GM12878 (cell line): Measurements from ENCODE around the gene ETNPPL. TPM values are rescaled to one million over a fixed set of nuclear protein-coding genes. Genes with fewer than 3 reads are reported as not detected.

Experiments
- ATAC-seq: fragments of 200-7000 bp; cut with Tn5 transposase; 3 replicates; pipeline ENCODE4 v1.9.1; 2020; ENCODE audit warnings: mild to moderate bottlenecking, moderate library complexity
- BruUV-seq: library from RNA; stranded (reverse); fragments of 400-500 nt; replicated peaks from 2 replicates; lab custom pipeline; 2021; lab: Mats Ljungman, UMichigan
- CTCF ChIA-PET: fragments of 300-600 bp; sonication (Branson Sonifier 250); formaldehyde crosslinking; extraction: SDS; loops from one replicate; lab custom pipeline; 2021; ENCODE audit warnings: inconsistent platforms; lab: Yijun Ruan, JAX
- POLR2A ChIA-PET: fragments of 350-600 bp; formaldehyde crosslinking; extraction: SDS; loops from one replicate; lab custom pipeline; 2021; ENCODE audit warnings: inconsistent platforms; lab: Charles Lee
- RAD21 ChIA-PET: fragments of 300-600 bp; sonication (Branson Sonifier 250); formaldehyde crosslinking; loops from one replicate; lab custom pipeline; 2023; ENCODE audit warnings: antibody characterized with exemption; ENCODE audit not compliant: unreplicated experiment; lab: Charles Lee
- SMC1A ChIA-PET: fragments of 300-600 bp; sonication (Branson Sonifier 250); formaldehyde crosslinking; loops from one replicate; lab custom pipeline; 2023; ENCODE audit not compliant: unreplicated experiment, uncharacterized antibody; lab: Charles Lee
- DNase-seq: peaks from one replicate; pipeline ENCODE4 v3.0.0-alpha.2; 2011; ENCODE audit warnings: low read depth, low spot score
- FAIRE-seq: peaks from 3 replicates; lab custom pipeline; 2011; peaks lifted over from hg19 to GRCh38; lab: Jason Lieb, UNC
- H2AFZ ChIP-seq: 2 replicates; pipeline ENCODE4 v1.6.0; 2011; ENCODE audit warnings: low read depth, low read length, control low read depth; ENCODE audit not compliant: control insufficient read depth
- H3K27ac ChIP-seq: 2 replicates; pipeline ENCODE4 v1.5.1; 2011; ENCODE audit warnings: control low read depth; ENCODE audit not compliant: control insufficient read depth, insufficient read depth
- H3K27me3 ChIP-seq, 2 experiments: replicated peaks in 1 of 2; 2 replicates each; pipeline versions ENCODE4 v1.6.0 to v1.6.1; 2011; ENCODE audit warnings: low read length in 1 of 2; ENCODE audit not compliant: control insufficient read depth in 2 of 2, insufficient read depth in 2 of 2
- H3K36me3 ChIP-seq, 2 experiments: 2 replicates each; pipeline ENCODE4 v1.5.1; 2011; ENCODE audit warnings: low read length in 1 of 2; ENCODE audit not compliant: control insufficient read depth in 2 of 2, insufficient read depth in 2 of 2
- H3K4me1 ChIP-seq: 2 replicates; pipeline ENCODE4 v1.6.1; 2011; ENCODE audit warnings: mild to moderate bottlenecking, low read length, moderate library complexity, mixed read lengths; ENCODE audit not compliant: control insufficient read depth, insufficient read depth
- H3K4me2 ChIP-seq: 2 replicates; pipeline ENCODE4 v1.6.0; 2011; ENCODE audit warnings: control low read depth; ENCODE audit not compliant: control insufficient read depth, insufficient read depth
- H3K4me3 ChIP-seq: fragments of 200-600 bp; sonication (generic); 2 replicates; pipeline ENCODE4 v1.5.1; 2016
- H3K79me2 ChIP-seq: 2 replicates; pipeline ENCODE4 v1.6.0; 2011; ENCODE audit warnings: low read length; ENCODE audit not compliant: control insufficient read depth, insufficient read depth
- H3K9ac ChIP-seq: 2 replicates; pipeline ENCODE4 v1.8.0; 2011; ENCODE audit warnings: low read length, control low read depth, mixed read lengths; ENCODE audit not compliant: control insufficient read depth, insufficient read depth
- H3K9me3 ChIP-seq: replicated peaks from 3 replicates; pipeline ENCODE4 v1.5.1; 2011; ENCODE audit warnings: mild to moderate bottlenecking, low read length; ENCODE audit not compliant: control insufficient read depth, insufficient read depth
- H4K20me1 ChIP-seq: 2 replicates; pipeline ENCODE4 v1.6.0; 2011; ENCODE audit not compliant: control insufficient read depth, insufficient read depth
- NFIC ChIP-seq: IDR thresholded peaks from 2 replicates; pipeline ENCODE4 v1.6.1; 2012; ENCODE audit warnings: low read depth, mild to moderate bottlenecking, inconsistent platforms, low read length, moderate library complexity
- PBX3 ChIP-seq: IDR thresholded peaks from 2 replicates; pipeline ENCODE4 v1.6.1; 2011; ENCODE audit warnings: mild to moderate bottlenecking, low read depth, low read length, moderate library complexity; ENCODE audit not compliant: insufficient replicate concordance
- PRDM15 ChIP-seq: fragments of 450-650 bp; formaldehyde crosslinking; IDR thresholded peaks from 2 replicates; pipeline ENCODE4 v1.4.0; 2020; ENCODE audit warnings: mild to moderate bottlenecking, moderate library complexity
- REST ChIP-seq: IDR thresholded peaks from 2 replicates; pipeline ENCODE4 v1.6.1; 2012; ENCODE audit warnings: mild to moderate bottlenecking, low read depth, low read length
- USF1 ChIP-seq: IDR thresholded peaks from 2 replicates; pipeline ENCODE4 v1.6.1; 2011; ENCODE audit warnings: borderline replicate concordance, low read depth, mild to moderate bottlenecking, moderate library complexity, mixed read lengths, low read length; ENCODE audit not compliant: insufficient read depth; ENCODE audit errors: extremely low read length
- ZBED1 ChIP-seq: IDR thresholded peaks from 2 replicates; pipeline ENCODE4 v1.6.1; 2016; ENCODE audit warnings: borderline replicate concordance
- WGBS: methylation state at CpG from one replicate; pipeline ENCODE4 v1.1.6; 2016; ENCODE audit warnings: low lambda C conversion rate; ENCODE audit not compliant: insufficient replicate concordance, insufficient coverage; ENCODE audit errors: missing lambda C conversion rate; 5-methylcytosine and 5-hydroxymethylcytosine counted together
- in situ Hi-C: fragments of 300-500 bp; cut with MboI; formaldehyde crosslinking; loops from 9 replicates; pipeline ENCODE4 v1.14.3; 2018; ENCODE audit warnings: mixed read lengths
- intact Hi-C: fragments of 100-400 bp; cut with micrococcal nuclease; formaldehyde crosslinking; loops from one replicate; pipeline ENCODE4 v1.14.2; 2022; ENCODE audit not compliant: unreplicated experiment
- polyA plus RNA-seq, 11 experiments: library from polyadenylated mRNA; depleted of rRNA in 4 of 11; unstranded in 6 of 11; stranded (reverse) in 5 of 11; fragments of >200 nt; fragmentation: Nextera tagmentation in 4 of 11; fragmentation: Illumina TruSeq in 1 of 11; extraction: Ambion mirVana in 4 of 11; extraction: Trizol in 1 of 11; gene quantifications; 1 replicate in 1 of 11; 2 replicates in 10 of 11; pipeline versions ENCODE4 v1.2.1 to v1.2.3, GENCODE V29; 2011 to 2016; ENCODE audit warnings: inconsistent platforms in 2 of 11, missing spikeins in 2 of 11, low read depth in 1 of 11
- total RNA-seq, 4 experiments: library from RNA; depleted of rRNA in 3 of 4; stranded (reverse); fragments of >200 nt in 3 of 4; fragmentation: Illumina TruSeq in 1 of 4; extraction: Trizol in 1 of 4; gene quantifications; 2 replicates each; pipeline versions ENCODE4 v1.2.1 to v1.2.3, GENCODE V29; 2013 to 2021

ETNPPL gene
- total and polyA plus RNA-seq, 10 of the 15 experiments (the other 5 are each of a cell fraction or from before 2014, with no cell fraction given), result not detected

DNA sequence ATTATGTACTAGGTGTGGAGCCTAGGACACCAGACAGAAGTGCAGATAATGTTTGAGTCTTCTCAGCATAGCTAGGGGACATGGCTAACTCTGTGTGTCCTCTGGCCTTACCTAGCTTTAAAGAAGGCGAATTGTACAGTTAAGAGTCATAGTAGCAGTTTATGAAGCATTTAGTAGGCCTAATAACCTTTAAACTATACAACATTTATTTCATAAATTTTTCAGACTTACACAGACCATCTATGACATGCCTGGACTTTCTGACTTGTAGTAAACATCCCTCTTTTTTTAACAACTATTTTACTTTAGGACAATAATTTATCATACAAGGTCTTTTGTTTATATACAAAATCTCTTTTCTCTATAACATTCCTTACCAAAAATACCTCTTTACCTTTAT, 37.4 kb downstream of the ETNPPL start:
- CTCF ChIA-PET, result no interaction called here
- 0% methylated on average over 1 of the region's 1 CpG for WGBS
- H3K9ac ChIP-seq, result no peak overlapping the region
- no peak for ATAC-seq
- DNase-seq, result no peak
- no peak for FAIRE-seq
- no peaks in the 10 kb centered on the region for H3K4me1 ChIP-seq
- H2AFZ ChIP-seq, result no peak overlapping the region
- no peaks in the 10 kb centered on the region for H3K27me3 ChIP-seq
- no peaks in the 10 kb centered on the region for H3K36me3 ChIP-seq
- H3K4me3 ChIP-seq, result no peak overlapping the region
- TF ChIP-seq ZBED1, result no peak
- no peak for TF ChIP-seq NFIC
- TF ChIP-seq, all 136 proteins: peak for 0
- intact Hi-C loops (no loop called here), in situ Hi-C loops (no loop called here)
- Histone ChIP-seq H4K20me1 (no peaks in the 10 kb centered on the region), H3K27ac (no peak overlapping the region), H3K9me3 (no peaks in the 10 kb centered on the region; the same call in 2 of the 3 replicates), H3K4me2 (no peak overlapping the region), H3K79me2 (no peaks in the 10 kb centered on the region)
- ChIA-PET SMC1A (no interaction called here), RAD21 (no interaction called here), POLR2A (no interaction called here)
- BruUV-seq, result no TSS peak

DNA sequence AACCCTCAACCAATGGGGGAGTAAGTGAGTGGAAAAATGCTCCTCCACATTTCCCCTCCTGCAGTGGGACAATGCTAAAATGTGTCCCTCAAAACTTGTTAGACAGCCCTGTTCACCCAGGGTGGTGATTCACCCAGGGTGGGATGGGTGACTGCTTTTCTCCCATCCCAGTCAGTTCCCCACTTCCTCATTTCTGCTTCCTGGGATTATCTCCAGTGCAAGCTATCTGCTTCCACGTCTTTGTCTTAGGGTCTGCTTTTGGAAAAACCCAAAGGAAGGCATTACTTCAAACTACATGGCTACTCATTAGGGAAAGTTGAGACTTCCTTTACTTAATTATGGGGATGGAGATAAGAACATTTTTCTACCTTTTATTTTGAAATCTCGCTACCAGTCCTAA, 45.5 kb downstream of the ETNPPL start:
- Histone ChIP-seq H3K4me2 (no peak overlapping the region), H3K27ac (no peak overlapping the region), H3K9me3 (no peaks in the 10 kb centered on the region), H3K36me3 (no peaks in the 10 kb centered on the region), H3K4me3 (no peak overlapping the region), H4K20me1 (no peaks in the 10 kb centered on the region), H3K79me2 (no peaks in the 10 kb centered on the region), H3K27me3 (no peaks in the 10 kb centered on the region), H2AFZ (no peak overlapping the region), H3K4me1 (no peaks in the 10 kb centered on the region), H3K9ac (no peak overlapping the region)
- CTCF ChIA-PET, result interaction anchor here (0.6 to 0.9 kb wide), 2 partner anchors 114 to 715 kb away, joined by 3 to 4 read pairs; no protein-coding TSS in a partner anchor
- no peak for ATAC-seq
- intact Hi-C loops (no loop called here), in situ Hi-C loops (no loop called here)
- no peak for DNase-seq
- no peak for FAIRE-seq
- RAD21 ChIA-PET, result no interaction called here
- SMC1A ChIA-PET, result no interaction called here
- POLR2A ChIA-PET, result no interaction called here
- WGBS, result 16% methylated on average over 2 of the region's 2 CpGs
- BruUV-seq, result no TSS peak
- TF ChIP-seq PRDM15 (CRISPR knock-in tag) (no peak), PBX3 (no peak), REST (no peak), USF1 (no peak)
